ENCODE results near the gene LRMDA. TPM values are rescaled to one million over a fixed set of nuclear protein-coding genes. Genes with fewer than 3 reads are reported as not detected.

LRMDA gene
- total RNA-seq, 2 experiments from 2014 or later, result not detected

DNA sequence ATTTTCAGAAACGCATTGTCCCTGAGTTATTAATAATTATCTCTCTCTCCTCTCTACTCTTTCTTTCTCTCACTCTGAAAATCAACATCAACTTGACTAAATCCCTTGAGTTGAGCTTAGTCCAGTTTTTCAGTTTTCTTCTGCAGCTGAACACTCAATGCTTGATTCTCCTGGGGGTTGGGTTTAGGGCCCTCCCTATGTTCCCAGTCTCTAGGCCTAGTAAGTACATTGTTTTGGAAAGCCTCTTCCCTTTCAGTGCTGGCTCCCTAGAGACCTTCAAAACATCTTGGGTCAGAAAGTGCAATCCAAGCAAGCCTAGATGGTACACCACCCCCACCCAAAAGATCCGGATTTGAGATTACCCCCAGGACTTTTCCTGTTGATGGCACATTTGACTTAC, 488.5 kb downstream of the LRMDA start:
- H3K36me3 ChIP-seq (ENCODE audit: insufficient read depth, low read length), result no peaks in the 10 kb centered on the region
- Mint-ChIP-seq H3K27ac (no peak overlapping the region), H3K36me3 (ENCODE audit: low read depth) (no peaks in the 10 kb centered on the region), H3K27me3 (no peaks in the 10 kb centered on the region), H3K9me3 (no peaks in the 10 kb centered on the region), H3K4me3 (no peak overlapping the region), H3K4me1 (ENCODE audit: low read depth) (no peaks in the 10 kb centered on the region)
- H3K4me3 ChIP-seq (ENCODE audit: low read length), result no peak overlapping the region
- H3K27me3 ChIP-seq (ENCODE audit: control insufficient read depth in 1 of 2, insufficient read depth in 2 of 2, low read length in 2 of 2), result no peaks in the 10 kb centered on the region
- peaks cover 0 to 5% of the 10 kb centered on the region in 2 experiments for H3K9me3 ChIP-seq (ENCODE audit: control insufficient read depth in 1 of 2, insufficient read depth in 1 of 2, low read length in 2 of 2)
- CTCF ChIA-PET, result no interaction called here
- H3K4me1 ChIP-seq (ENCODE audit: insufficient read depth, low read length), result no peaks in the 10 kb centered on the region
- TF ChIP-seq, protein P1, sequence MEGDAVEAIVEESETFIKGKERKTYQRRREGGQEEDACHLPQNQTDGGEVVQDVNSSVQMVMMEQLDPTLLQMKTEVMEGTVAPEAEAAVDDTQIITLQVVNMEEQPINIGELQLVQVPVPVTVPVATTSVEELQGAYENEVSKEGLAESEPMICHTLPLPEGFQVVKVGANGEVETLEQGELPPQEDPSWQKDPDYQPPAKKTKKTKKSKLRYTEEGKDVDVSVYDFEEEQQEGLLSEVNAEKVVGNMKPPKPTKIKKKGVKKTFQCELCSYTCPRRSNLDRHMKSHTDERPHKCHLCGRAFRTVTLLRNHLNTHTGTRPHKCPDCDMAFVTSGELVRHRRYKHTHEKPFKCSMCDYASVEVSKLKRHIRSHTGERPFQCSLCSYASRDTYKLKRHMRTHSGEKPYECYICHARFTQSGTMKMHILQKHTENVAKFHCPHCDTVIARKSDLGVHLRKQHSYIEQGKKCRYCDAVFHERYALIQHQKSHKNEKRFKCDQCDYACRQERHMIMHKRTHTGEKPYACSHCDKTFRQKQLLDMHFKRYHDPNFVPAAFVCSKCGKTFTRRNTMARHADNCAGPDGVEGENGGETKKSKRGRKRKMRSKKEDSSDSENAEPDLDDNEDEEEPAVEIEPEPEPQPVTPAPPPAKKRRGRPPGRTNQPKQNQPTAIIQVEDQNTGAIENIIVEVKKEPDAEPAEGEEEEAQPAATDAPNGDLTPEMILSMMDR (IDR thresholded peaks at IDR 0.05), result no peak
- DNase-seq, result no peak
- intact Hi-C loops (cut with DNase I, micrococcal nuclease), result no loop called here
- no peak overlapping the region for H3K27ac ChIP-seq (ENCODE audit: low read depth in 1 of 2, low read length in 2 of 2)
- ATAC-seq (ENCODE audit: poor library complexity), result no peak
- POLR2A ChIA-PET, result no interaction called here

DNA sequence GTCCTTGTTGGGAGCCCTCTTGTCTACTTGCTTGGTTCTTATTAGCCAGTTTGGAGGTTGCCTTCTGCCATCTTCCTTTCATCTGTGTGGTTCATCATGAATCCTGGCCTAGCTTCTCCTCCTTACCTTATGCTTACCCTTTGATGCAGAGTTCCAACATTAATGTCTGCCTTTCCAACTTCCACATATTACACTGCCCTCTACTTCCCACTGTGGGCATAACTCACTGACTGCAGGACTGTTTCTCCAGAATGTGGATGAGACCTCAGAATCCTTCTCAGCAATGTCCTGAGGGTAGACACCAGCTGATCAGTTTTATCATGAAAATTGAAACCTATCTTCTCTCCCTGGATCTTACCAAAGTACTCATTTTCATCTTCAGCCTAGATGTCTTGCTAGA, 491.0 kb downstream of the LRMDA start:
- H3K9me3 ChIP-seq (ENCODE audit: control insufficient read depth in 1 of 2, insufficient read depth in 1 of 2, low read length in 2 of 2), result no peaks in the 10 kb centered on the region
- ChIA-PET POLR2A (no interaction called here), CTCF (no interaction called here)
- no peaks in the 10 kb centered on the region for H3K36me3 ChIP-seq (ENCODE audit: insufficient read depth, low read length)
- H3K36me3 Mint-ChIP-seq (ENCODE audit: low read depth), result no peaks in the 10 kb centered on the region
- no peak overlapping the region for H3K27ac Mint-ChIP-seq
- no peak overlapping the region for H3K27ac ChIP-seq (ENCODE audit: low read depth in 1 of 2, low read length in 2 of 2)
- no peak overlapping the region for H3K4me3 Mint-ChIP-seq
- DNase-seq (no peak), ATAC-seq (ENCODE audit: poor library complexity) (no peak)
- no peaks in the 10 kb centered on the region for H3K4me1 ChIP-seq (ENCODE audit: insufficient read depth, low read length)
- no peaks in the 10 kb centered on the region for H3K27me3 Mint-ChIP-seq
- TF ChIP-seq, protein P1 (IDR thresholded peaks at IDR 0.05), result no peak
- H3K4me1 Mint-ChIP-seq (ENCODE audit: low read depth), result no peaks in the 10 kb centered on the region
- intact Hi-C loops (cut with DNase I, micrococcal nuclease), result no loop called here
- H3K9me3 Mint-ChIP-seq, result no peaks in the 10 kb centered on the region
- no peaks in the 10 kb centered on the region for H3K27me3 ChIP-seq (ENCODE audit: control insufficient read depth in 1 of 2, insufficient read depth in 2 of 2, low read length in 2 of 2)
- H3K4me3 ChIP-seq (ENCODE audit: low read length), result no peak overlapping the region

DNA sequence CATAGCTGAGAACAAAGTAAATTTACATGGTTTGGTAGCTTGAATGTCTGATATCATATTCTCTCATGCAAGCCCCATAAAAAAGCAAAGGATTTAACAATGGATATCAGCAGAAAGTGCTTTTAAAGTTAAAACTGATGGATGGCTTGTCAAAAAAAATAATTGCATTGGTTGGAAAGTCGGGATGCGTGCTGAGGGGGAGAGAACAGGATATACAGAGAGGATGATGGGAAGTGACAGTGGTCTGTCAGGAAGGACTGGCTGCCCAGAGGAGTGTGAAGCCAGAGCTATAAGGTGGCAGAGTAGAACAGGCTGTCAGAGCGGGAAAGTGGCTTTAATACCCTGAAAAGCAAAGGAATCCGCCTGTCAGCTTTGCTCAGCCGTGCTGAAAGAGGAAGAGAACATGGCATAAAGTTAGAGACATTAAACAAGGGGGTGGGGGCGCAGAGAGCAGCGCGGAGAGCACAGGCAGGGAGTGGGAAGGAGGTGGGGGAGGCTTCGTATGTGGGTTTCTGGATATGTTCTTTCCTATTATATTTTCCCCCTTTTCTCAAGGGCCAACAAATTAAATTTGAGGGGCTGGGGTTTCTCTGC, 493.0 kb downstream of the LRMDA start:
- Mint-ChIP-seq H3K27me3 (no peaks in the 10 kb centered on the region), H3K36me3 (ENCODE audit: low read depth) (no peaks in the 10 kb centered on the region), H3K4me3 (no peak overlapping the region), H3K27ac (no peak overlapping the region), H3K9me3 (no peaks in the 10 kb centered on the region), H3K4me1 (ENCODE audit: low read depth) (no peaks in the 10 kb centered on the region)
- no peaks in the 10 kb centered on the region for H3K27me3 ChIP-seq (ENCODE audit: control insufficient read depth in 1 of 2, insufficient read depth in 2 of 2, low read length in 2 of 2)
- no peaks in the 10 kb centered on the region for H3K4me1 ChIP-seq (ENCODE audit: insufficient read depth, low read length)
- CTCF ChIA-PET, result no interaction called here
- TF ChIP-seq, protein P1 (IDR thresholded peaks at IDR 0.05), result no peak
- H3K36me3 ChIP-seq (ENCODE audit: insufficient read depth, low read length), result no peaks in the 10 kb centered on the region
- intact Hi-C loops (cut with DNase I, micrococcal nuclease), result no loop called here
- no peak overlapping the region for H3K4me3 ChIP-seq (ENCODE audit: low read length)
- DNase-seq, result no peak
- POLR2A ChIA-PET, result no interaction called here
- no peak overlapping the region for H3K27ac ChIP-seq (ENCODE audit: low read depth in 1 of 2, low read length in 2 of 2)
- no peak for ATAC-seq (ENCODE audit: poor library complexity)
- no peaks in the 10 kb centered on the region for H3K9me3 ChIP-seq (ENCODE audit: control insufficient read depth in 1 of 2, insufficient read depth in 1 of 2, low read length in 2 of 2)
